NCI-H748 treated with DMSO at 0.1 percent for 48 hours (cell line): ENCODE measurements around the gene PVRIG.
"Not testable (repeated sequence)": the region's sequence is repeated elsewhere in the genome, so short reads cannot be mapped to it uniquely, and the experiment has no call there.

Experiments
- DNase-seq: peaks from one replicate; lab custom pipeline; 2025; lab: John Stamatoyannopoulos, UW

Gene PVRIG

DNA sequence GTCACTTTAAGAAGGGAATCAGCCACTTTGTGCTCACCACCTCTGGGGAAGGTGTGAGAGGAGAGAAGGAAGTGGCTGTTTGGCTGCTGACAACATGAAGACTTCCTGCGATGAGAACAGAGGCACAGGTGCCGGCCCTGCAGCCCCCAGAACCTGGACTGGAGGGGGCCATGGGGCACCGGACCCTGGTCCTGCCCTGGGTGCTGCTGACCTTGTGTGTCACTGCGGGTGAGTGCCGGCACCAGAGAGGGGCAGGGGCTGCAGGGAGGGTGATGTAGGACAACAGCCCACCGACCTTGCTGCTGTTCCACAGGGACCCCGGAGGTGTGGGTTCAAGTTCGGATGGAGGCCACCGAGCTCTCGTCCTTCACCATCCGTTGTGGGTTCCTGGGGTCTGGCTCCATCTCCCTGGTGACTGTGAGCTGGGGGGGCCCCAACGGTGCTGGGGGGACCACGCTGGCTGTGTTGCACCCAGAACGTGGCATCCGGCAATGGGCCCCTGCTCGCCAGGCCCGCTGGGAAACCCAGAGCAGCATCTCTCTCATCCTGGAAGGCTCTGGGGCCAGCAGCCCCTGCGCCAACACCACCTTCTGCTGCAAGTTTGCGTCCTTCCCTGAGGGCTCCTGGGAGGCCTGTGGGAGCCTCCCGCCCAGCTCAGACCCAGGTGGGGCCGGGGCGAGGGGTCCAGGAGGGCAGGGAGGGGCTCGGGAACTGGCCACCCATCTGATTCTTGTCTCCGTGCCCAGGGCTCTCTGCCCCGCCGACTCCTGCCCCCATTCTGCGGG, at the start of gene PVRIG:
Gene PVRIG (plus strand): TSS at position 149 of the 785 bp plus-strand sequence. CDS start 22 bp downstream, at position 171.
- not testable (repeated sequence) for DNase-seq

- DNase-seq, result no peak
Measured at GRCh38 chr7:100170101-100170897, 49.5 kb upstream of the PVRIG start.

GRCh38 chr7:100171087-100171681, 48.6 kb upstream of the PVRIG start:
- peak; percentile 36 for DNase-seq

- DNase-seq, result no peak
Measured at GRCh38 chr7:100171840-100172239, 47.9 kb upstream of the PVRIG start.

- no peak for DNase-seq
Measured at GRCh38 chr7:100173806-100174495, 45.8 kb upstream of the PVRIG start.

- DNase-seq, result no peak
Measured at GRCh38 chr7:100174582-100174981, 45.2 kb upstream of the PVRIG start.

- DNase-seq, result no peak
Measured at GRCh38 chr7:100175296-100175935, 44.3 kb upstream of the PVRIG start.

GRCh38 chr7:100176096-100177044, 43.4 kb upstream of the PVRIG start:
- DNase-seq, result no peak

- DNase-seq, result peak; percentile 92
Measured at GRCh38 chr7:100177045-100178001, 42.4 kb upstream of the PVRIG start, which contains the start of the genes GPC2 and STAG3. Gene GPC2 (minus strand): TSS chr7:100177381. CDS start chr7:100177199, 182 bp downstream. Gene STAG3 (plus strand): TSS chr7:100177918. CDS start chr7:100180557, 2,639 bp downstream.

DNA sequence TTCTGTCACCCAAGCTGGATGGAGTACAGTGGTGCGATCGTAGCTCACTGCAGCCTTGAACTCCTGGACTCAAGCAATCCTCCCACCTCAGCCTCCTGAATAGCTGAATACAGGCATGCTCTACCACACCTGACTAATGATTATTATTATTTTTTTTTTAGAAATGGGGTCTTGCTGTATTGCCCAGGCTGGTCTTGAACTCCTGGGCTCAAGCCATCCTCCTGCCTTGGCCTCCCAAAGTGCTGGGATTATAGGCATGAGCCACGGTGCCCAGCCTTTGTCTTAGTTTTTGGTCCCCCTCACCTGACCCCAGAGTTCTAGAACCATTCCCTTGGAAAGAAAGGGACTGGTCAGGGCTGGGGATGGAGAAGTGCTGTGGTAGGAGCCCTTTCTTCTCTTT, 39.7 kb upstream of the PVRIG start:
- DNase-seq, result not testable (repeated sequence)

DNA sequence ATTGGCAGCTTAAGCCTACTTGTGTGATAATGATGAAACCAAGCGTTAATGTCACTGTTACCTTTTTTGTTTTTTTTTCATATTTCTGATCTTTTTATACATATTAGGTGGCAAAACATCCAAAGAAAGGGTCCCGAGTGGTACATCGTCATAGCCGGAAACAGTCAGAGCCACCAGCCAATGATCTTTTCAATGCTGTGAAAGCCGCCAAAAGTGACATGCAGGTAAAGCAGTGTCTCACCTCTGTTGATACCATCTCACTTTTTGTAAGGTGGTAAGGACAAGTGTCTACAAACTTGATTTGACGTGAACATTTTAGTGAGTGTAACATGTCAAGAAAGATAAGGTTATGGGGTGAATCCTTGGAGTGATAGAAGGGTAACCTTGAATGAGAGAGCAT, 37.1 kb upstream of the PVRIG start:
- not testable (repeated sequence) for DNase-seq

DNA sequence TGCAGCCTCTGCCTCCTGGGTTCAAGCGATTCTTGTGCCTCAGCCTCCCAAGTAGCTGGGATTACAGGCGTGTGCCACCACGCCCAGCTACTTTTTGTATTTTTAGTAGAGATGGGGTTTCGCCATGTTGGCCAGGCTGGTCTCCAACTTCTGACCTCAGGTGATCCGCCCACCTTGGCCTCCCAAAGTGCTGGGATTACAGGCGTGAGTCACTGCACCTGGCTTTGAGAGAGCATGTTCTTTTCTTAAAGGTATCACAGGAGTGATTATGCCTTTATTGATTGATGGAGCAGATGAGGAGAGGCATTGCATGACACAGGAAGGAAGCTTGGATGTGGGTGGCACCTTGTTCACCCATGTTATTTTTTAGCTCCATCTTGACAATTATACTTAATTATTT, 36.7 kb upstream of the PVRIG start:
- DNase-seq, result not testable (repeated sequence)

DNA sequence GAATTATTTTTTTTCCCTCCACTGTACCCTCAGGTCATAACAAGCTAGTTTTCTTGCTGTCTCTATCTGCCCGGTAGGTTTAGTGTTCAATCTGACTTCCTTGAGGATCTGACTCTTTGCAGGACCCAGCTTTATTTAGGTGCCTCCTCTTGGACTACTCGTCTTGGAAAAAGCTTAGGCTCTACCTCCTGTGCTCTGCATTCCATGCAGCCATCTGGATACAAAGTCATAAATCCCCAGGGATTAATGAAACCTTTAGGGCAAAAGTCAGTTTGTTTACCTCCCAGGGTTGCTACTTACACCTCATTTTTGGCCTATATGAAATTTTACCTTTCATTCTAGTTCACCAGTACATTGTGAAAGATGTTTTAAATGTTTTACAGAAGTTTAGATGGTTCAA, 34.0 kb upstream of the PVRIG start:
- DNase-seq, result no peak

DNA sequence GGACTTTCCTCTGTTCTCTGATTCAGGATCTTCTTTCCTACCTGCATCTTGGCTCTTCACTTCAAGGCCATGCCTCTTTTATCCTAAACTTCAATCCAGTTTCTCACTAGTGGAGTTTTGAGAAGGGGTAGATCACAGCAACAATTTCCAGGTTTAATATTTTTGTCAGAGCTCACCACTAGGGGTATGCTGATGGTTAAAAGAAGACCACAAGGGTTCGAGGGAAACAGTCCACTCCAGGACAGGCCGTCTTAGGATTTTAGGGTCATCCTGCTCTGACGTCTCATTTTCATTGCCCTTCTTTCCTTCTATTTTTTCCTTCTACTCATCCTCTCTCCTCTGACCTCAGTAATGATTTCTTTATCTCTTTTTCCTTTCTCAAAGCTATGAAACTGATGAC, 30.7 kb upstream of the PVRIG start:
- DNase-seq, result no peak

GRCh38 chr7:100190048-100190711, 29.6 kb upstream of the PVRIG start:
- no peak for DNase-seq

DNA sequence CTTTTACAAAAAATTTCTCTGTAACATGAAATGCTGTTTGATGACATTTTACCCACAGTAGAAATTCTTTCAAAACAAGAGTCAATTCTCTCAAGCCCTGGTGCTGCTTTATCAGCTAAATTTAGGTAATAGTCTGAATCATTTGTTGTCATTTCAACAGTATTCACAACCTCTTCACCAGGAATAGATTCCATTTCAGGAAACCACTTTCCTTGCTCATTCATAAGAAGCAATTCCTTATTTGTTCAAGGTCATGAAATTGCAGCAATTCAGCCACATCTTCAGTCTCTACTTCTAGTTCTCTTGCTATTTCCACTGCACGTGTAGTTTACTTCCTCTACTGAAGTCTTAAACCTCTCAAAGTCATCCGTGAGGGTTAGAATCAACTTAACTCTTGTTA, 28.0 kb upstream of the PVRIG start:
- DNase-seq, result no peak

- not testable (repeated sequence) for DNase-seq
Measured at GRCh38 chr7:100192281-100192862, 27.4 kb upstream of the PVRIG start.

DNA sequence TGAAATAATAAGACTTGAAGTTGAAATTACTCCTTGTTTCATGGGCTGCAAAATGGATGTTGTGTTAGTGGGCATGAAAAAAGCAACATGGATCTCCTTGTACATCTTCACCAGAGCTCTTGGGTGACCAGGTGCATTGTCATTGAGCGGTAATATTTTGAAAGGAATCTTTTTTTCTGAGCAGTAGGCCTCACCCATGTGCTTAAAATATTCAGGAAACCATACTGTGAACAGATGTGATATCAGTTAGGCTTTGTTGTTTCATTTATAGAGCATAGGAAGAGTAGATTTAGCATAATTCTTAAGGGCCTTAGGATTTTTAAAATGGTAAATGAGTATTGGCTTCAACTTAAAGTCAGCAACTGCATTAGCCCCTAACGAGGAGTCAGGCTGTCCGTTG, 26.8 kb upstream of the PVRIG start:
- DNase-seq, result no peak
